ENCODE data around the gene TTC23. TPM values are rescaled to one million over a fixed set of nuclear protein-coding genes. Genes with fewer than 3 reads are reported as not detected.
A peak's percentile ranks its signal among the peaks of the same experiment; 100 is the strongest.

Gene TTC23
- total RNA-seq, 1 donor from 2014 or later = 11.4 TPM

GRCh38 chr15:99132122-99132521 is 117.3 kb downstream of the TTC23 start:
- H3K27ac ChIP-seq (replicated peaks) = peak overlapping the region; percentile 53
- H3K4me1 ChIP-seq = peaks cover 65% of the 10 kb centered on the region
- H3K27me3 ChIP-seq (ENCODE audit: low read depth) = no peaks in the 10 kb centered on the region
- intact Hi-C loops (cut with micrococcal nuclease) = no loop called here
- H3K36me3 ChIP-seq = peaks cover 71% of the 10 kb centered on the region
- H3K4me3 ChIP-seq = no peak overlapping the region
- DNase-seq = no peak
- TF ChIP-seq, protein P1, sequence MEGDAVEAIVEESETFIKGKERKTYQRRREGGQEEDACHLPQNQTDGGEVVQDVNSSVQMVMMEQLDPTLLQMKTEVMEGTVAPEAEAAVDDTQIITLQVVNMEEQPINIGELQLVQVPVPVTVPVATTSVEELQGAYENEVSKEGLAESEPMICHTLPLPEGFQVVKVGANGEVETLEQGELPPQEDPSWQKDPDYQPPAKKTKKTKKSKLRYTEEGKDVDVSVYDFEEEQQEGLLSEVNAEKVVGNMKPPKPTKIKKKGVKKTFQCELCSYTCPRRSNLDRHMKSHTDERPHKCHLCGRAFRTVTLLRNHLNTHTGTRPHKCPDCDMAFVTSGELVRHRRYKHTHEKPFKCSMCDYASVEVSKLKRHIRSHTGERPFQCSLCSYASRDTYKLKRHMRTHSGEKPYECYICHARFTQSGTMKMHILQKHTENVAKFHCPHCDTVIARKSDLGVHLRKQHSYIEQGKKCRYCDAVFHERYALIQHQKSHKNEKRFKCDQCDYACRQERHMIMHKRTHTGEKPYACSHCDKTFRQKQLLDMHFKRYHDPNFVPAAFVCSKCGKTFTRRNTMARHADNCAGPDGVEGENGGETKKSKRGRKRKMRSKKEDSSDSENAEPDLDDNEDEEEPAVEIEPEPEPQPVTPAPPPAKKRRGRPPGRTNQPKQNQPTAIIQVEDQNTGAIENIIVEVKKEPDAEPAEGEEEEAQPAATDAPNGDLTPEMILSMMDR (IDR thresholded peaks at IDR 0.05; ENCODE audit: borderline replicate concordance) = no peak
- H3K9me3 ChIP-seq (replicated peaks) = no peaks in the 10 kb centered on the region

- H3K36me3 ChIP-seq = peaks cover 71% of the 10 kb centered on the region
- intact Hi-C loops (cut with micrococcal nuclease) = no loop called here
These were observed 117.8 kb downstream of the TTC23 start for GRCh38 chr15:99131441-99132023.

GRCh38 chr15:99130765-99131440 is 118.5 kb downstream of the TTC23 start:
- Histone ChIP-seq H3K4me3 (no peak overlapping the region), H3K9me3 (replicated peaks) (no peaks in the 10 kb centered on the region), H3K27me3 (ENCODE audit: low read depth) (no peaks in the 10 kb centered on the region), H3K36me3 (peaks cover 68% of the 10 kb centered on the region), H3K4me1 (peaks cover 65% of the 10 kb centered on the region), H3K27ac (replicated peaks) (peak overlapping the region; percentile 53)
- DNase-seq = no peak
- TF ChIP-seq, protein P1 (IDR thresholded peaks at IDR 0.05; ENCODE audit: borderline replicate concordance) = no peak
- intact Hi-C loops (cut with micrococcal nuclease) = no loop called here

More at GRCh38 chr15:99131441-99132023, 117.8 kb downstream of the TTC23 start:
- no peaks in the 10 kb centered on the region for H3K9me3 ChIP-seq (replicated peaks)
- H3K27me3 ChIP-seq (ENCODE audit: low read depth) = no peaks in the 10 kb centered on the region
- no peak overlapping the region for H3K4me3 ChIP-seq
- DNase-seq = no peak
- H3K27ac ChIP-seq (replicated peaks) = peak overlapping the region; percentile 53
- TF ChIP-seq, protein P1 (IDR thresholded peaks at IDR 0.05; ENCODE audit: borderline replicate concordance) = no peak
- H3K4me1 ChIP-seq = peaks cover 65% of the 10 kb centered on the region

DNA sequence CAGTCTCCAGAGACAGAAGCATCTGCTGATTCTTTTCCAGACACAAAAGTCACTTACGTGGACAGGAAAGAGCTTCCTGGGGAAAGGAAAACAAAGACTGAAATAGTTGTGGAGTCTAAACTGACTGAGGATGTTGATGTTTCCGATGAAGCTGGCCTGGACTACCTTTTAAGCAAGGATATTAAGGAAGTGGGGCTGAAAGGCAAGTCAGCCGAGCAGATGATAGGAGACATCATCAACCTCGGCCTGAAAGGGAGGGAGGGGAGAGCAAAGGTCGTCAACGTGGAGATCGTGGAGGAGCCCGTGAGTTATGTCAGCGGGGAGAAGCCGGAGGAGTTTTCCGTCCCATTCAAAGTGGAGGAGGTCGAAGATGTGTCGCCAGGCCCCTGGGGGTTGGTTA is 119.1 kb downstream of the TTC23 start:
- H3K27ac ChIP-seq (replicated peaks) = peak overlapping the region; percentile 53
- H3K4me3 ChIP-seq = no peak overlapping the region
- no peak for DNase-seq

GRCh38 chr15:99129644-99130043 is 119.7 kb downstream of the TTC23 start:
- H3K4me3 ChIP-seq = no peak overlapping the region
- H3K4me1 ChIP-seq = peaks cover 65% of the 10 kb centered on the region
- intact Hi-C loops (cut with micrococcal nuclease) = no loop called here
- peaks cover 68% of the 10 kb centered on the region for H3K36me3 ChIP-seq
- no peaks in the 10 kb centered on the region for H3K27me3 ChIP-seq (ENCODE audit: low read depth)
- no peaks in the 10 kb centered on the region for H3K9me3 ChIP-seq (replicated peaks)
- TF ChIP-seq, protein P1 (IDR thresholded peaks at IDR 0.05; ENCODE audit: borderline replicate concordance) = no peak
- DNase-seq = no peak
- H3K27ac ChIP-seq (replicated peaks) = no peak overlapping the region

More for the DNA sequence above, 119.1 kb downstream of the TTC23 start:
- Histone ChIP-seq H3K9me3 (replicated peaks) (no peaks in the 10 kb centered on the region), H3K27me3 (ENCODE audit: low read depth) (no peaks in the 10 kb centered on the region), H3K4me1 (peaks cover 65% of the 10 kb centered on the region), H3K36me3 (peaks cover 68% of the 10 kb centered on the region)
- intact Hi-C loops (cut with micrococcal nuclease) = no loop called here
- TF ChIP-seq, protein P1 (IDR thresholded peaks at IDR 0.05; ENCODE audit: borderline replicate concordance) = no peak

All from left ventricle myocardium inferior (tissue), 1 donor.